Measurements from ENCODE around the gene SCN3B.

Gene SCN3B

GRCh38 chr11:123681030-123681429, 26.6 kb upstream of the SCN3B start:
- no peak for DNase-seq (ENCODE audit: low spot score)
- TF ChIP-seq CTCF (IDR thresholded peaks at IDR 0.05; ENCODE audit: extremely low read depth, missing control alignments), result no peak

GRCh38 chr11:123678246-123678645, 23.8 kb upstream of the SCN3B start:
- DNase-seq (ENCODE audit: low spot score), result no peak
- TF ChIP-seq CTCF (IDR thresholded peaks at IDR 0.05; ENCODE audit: extremely low read depth, missing control alignments), result no peak

GRCh38 chr11:123677510-123677909, 23.1 kb upstream of the SCN3B start:
- DNase-seq (ENCODE audit: low spot score), result no peak
- TF ChIP-seq CTCF (IDR thresholded peaks at IDR 0.05; ENCODE audit: extremely low read depth, missing control alignments), result no peak

- DNase-seq (ENCODE audit: low spot score), result no peak
- TF ChIP-seq CTCF (IDR thresholded peaks at IDR 0.05; ENCODE audit: extremely low read depth, missing control alignments), result no peak
These were observed 19.9 kb upstream of the SCN3B start for GRCh38 chr11:123674297-123674696.

GRCh38 chr11:123672568-123672967, 18.1 kb upstream of the SCN3B start:
- no peak for TF ChIP-seq CTCF (IDR thresholded peaks at IDR 0.05; ENCODE audit: extremely low read depth, missing control alignments)
- no peak for DNase-seq (ENCODE audit: low spot score)

GRCh38 chr11:123671534-123671933, 17.1 kb upstream of the SCN3B start:
- no peak for DNase-seq (ENCODE audit: low spot score)
- no peak for TF ChIP-seq CTCF (IDR thresholded peaks at IDR 0.05; ENCODE audit: extremely low read depth, missing control alignments)

GRCh38 chr11:123670081-123670480, 15.7 kb upstream of the SCN3B start:
- no peak for DNase-seq (ENCODE audit: low spot score)
- no peak for TF ChIP-seq CTCF (IDR thresholded peaks at IDR 0.05; ENCODE audit: extremely low read depth, missing control alignments)
